GM21367 (cell line): Measurements from ENCODE around the gene CISD3.
"Not testable (repeated sequence)": the region's sequence is repeated elsewhere in the genome, so short reads cannot be mapped to it uniquely, and the experiment has no call there.

Experiments
- ATAC-seq: cut with Tn5 transposase; IDR thresholded peaks from one replicate; pipeline ENCODE4 v1.9.1; 2021; ENCODE audit not compliant: unreplicated experiment

CISD3 gene

GRCh38 chr17:38707678-38708351 is 22.3 kb upstream of the CISD3 start:
- ATAC-seq: no peak

DNA sequence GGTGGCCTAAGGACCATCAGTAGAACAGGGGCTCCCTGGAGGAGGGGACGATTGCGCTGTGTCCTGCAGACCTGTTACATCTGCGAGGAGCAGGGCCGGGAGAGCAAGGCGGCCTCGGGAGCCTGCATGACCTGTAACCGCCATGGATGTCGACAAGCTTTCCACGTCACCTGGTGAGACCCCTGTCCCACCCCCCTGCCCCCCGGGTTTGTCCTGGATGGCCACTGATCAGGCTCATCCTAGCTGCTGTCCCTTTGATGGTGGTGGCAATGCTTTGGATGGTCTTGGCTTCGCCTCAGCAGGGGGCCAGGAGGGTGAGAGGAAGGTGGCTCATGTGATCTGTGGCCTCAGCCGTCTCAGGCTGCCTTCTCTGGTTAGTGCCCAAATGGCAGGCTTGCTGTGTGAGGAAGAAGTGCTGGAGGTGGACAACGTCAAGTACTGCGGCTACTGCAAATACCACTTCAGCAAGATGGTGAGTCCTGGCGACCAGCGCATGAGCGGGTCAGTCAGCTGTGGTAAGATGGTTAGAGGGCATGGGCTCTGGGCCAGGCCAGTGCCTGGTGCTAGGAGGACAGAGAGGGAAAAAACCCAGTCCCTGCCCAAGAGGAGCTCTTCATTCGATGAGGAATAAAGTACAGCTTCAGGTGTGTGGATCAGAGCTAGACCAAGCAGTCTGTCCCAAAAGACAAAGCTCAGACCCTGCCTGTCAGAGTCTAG is 20.9 kb upstream of the CISD3 start:
- no peak for ATAC-seq

- no peak for ATAC-seq
Measured at GRCh38 chr17:38709864-38710603, 20.1 kb upstream of the CISD3 start.

DNA sequence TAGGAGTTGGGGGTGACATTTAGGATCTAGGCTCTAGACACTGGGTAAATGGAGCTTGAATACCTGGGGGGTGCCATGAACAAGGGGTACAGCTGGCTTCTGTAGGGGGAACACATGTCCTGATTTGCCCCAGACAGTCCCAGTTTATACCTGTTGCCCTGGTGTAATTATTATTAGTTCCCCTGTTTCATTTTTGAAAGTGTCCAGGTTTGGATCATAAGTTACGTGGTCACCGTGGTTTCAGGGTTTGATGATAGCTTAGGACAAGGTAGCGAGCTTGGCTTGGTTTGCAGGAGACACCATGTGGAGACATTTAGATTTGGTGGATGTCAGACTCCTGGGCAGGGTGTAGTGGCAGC is 19.6 kb upstream of the CISD3 start:
- ATAC-seq: no peak

DNA sequence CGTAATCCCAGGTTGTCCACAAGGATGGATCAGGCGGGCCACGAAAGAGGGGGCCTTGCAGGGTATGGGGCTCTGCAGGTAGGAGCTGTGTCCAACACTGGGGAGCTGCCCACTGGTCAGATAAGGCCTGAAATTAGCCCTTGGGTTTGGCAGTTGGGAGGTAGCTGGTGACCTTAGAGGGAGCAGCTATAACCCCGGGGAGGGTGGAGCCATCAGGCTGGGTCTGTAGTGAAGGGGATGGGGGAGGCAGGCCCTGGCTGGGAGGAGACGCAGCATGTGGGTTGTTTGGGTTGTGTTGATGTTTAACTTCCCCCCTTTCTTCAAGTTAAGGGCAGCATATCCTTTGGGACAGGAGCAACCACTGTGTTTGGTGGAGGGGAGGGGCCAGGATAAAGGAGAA is 19.2 kb upstream of the CISD3 start:
- no peak for ATAC-seq

GRCh38 chr17:38711792-38712571 is 18.2 kb upstream of the CISD3 start:
- ATAC-seq: no peak

DNA sequence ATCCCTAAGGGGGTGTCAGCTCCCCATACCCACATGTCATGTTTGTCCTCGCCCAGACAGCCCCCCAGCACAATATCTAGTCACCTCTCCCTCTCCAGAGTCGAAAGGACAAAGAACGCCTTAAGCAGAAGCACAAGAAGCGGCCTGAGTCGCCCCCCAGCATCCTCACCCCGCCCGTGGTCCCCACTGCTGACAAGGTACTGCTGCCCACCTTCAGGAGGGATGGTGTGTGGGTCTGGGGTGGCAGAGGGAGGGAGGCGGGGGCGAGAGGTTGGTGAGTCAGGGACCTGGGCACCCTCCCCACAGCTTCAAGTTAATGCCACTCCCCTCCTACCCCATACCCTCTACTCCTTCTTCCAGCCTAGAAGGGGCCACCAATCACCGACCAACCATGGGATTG is 17.5 kb upstream of the CISD3 start:
- ATAC-seq: no peak

DNA sequence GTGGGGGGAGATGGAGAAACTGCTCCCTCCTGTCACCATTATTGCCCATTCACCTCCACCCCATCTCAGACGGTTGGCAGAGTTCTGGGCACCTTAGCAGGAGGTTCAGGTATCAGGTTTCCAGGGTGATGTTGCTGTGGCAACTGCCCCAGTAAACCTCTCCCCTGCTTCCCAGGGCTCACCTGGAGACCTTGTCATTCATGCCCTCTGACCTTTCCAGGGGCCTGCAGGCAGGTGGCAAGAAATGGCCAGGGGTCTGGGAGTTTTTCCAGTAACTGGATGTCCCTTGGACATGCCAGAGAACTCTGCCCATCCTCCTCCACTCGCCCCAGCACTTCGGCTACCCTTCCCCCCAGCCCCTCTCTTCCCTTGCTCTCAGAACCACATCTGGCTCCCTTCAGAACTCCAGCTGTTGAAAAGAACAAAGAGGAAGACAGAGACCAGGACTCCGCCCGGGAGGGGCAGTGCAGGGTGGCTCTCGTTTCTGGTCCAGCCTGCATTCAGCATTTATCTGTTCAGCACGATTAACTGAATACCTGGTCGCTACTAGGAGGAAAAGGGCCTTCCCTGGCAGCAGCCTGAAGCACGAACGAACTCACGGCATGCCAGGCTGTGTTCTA is 16.6 kb upstream of the CISD3 start:
- no peak for ATAC-seq

- no peak for ATAC-seq
Measured at GRCh38 chr17:38715216-38715943, 14.8 kb upstream of the CISD3 start.

DNA sequence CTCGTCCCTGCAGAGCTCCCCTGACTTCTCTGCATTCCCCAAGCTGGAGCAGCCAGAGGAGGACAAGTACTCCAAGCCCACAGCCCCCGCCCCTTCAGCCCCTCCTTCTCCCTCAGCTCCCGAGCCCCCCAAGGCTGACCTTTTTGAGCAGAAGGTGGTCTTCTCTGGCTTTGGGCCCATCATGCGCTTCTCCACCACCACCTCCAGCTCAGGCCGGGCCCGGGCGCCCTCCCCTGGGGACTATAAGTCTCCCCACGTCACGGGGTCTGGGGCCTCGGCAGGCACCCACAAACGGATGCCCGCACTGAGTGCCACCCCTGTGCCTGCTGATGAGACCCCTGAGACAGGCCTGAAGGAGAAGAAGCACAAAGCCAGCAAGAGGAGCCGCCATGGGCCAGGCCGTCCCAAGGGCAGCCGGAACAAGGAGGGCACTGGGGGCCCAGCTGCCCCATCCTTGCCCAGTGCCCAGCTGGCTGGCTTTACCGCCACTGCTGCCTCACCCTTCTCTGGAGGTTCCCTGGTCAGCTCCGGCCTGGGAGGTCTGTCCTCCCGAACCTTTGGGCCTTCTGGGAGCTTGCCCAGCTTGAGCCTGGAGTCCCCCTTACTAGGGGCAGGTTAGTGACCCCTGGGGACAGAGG is 13.7 kb upstream of the CISD3 start:
- ATAC-seq: no peak

DNA sequence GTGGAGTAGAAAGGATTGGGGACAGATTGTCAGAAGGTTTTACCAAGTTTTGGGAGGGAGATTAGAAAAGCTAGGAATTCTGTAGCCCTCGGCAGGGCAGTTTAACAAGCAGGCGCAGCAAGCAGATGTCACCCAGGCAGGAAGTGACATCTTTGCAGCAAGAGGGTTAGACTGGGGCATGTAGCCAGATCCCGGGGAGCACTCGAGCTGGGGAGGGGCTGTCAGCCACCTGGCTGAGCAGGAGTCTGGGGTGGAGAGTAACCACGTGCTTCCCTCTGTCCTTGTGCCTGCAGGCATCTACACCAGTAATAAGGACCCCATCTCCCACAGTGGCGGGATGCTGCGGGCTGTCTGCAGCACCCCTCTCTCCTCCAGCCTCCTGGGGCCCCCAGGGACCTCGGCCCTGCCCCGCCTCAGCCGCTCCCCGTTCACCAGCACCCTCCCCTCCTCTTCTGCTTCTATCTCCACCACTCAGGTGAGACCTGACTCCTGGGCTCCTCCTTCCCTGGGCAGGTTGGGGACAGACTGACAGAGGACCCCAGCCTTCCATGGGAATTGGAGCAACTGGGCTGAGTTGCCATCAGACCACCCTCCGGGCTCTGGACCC is 12.9 kb upstream of the CISD3 start:
- no peak for ATAC-seq

- ATAC-seq: no peak
Measured at GRCh38 chr17:38719289-38719942, 10.7 kb upstream of the CISD3 start.

DNA sequence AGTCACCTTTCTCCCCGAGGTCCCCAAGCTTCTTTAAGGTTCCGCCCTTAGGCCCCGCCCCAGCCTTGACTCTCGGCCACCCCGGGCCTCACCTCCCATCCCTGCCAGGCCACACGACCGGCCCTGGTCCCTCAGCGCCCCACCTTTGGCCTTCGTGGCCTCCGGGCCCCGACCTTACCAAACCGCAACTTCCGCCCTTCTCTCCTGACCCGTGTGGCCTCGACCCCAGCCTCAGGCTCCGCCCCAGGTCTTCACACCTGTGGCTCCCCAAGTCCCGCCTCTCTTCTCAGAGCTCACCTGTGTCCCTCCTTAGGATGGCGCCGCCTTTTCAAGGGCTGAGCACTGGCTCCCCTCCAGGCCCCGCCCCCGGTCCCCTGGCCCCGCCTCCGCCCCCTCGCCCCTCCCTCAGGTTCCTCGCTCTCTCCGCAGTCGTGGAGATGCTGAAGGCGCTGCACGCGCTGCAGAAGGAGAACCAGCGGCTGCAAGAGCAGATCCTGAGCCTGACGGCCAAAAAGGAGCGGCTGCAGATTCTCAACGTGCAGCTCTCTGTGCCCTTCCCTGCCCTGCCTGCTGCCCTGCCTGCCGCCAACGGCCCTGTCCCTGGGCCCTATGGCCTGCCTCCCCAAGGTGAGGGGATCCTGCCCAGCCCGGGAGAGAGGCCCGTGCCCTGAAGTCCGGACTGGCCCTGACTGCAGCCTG is 10.0 kb upstream of the CISD3 start:
- ATAC-seq: no peak

DNA sequence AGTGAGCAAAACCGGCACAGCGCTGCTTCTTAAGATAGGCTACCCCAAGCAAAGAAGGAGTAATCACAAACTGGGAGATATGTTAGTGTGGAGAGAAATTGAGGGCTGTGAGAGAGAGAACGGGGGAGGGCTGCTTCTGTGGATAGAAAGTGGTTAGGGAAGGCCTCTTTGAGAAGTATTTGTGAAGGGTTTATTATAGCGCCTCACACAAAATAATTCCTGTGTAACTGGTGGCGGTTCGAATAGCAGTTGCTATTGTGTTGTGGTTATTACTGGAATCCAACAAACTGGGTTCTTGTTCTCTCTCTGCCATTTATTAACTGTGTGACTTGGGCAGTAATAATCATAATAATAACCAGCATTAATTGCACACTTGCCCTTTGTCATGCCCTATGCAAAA is 9.2 kb upstream of the CISD3 start:
- ATAC-seq: no peak

- no peak for ATAC-seq
Measured at GRCh38 chr17:38721802-38722201, 8.3 kb upstream of the CISD3 start.

- no peak for ATAC-seq
Measured at GRCh38 chr17:38724337-38724988, 5.7 kb upstream of the CISD3 start.

DNA sequence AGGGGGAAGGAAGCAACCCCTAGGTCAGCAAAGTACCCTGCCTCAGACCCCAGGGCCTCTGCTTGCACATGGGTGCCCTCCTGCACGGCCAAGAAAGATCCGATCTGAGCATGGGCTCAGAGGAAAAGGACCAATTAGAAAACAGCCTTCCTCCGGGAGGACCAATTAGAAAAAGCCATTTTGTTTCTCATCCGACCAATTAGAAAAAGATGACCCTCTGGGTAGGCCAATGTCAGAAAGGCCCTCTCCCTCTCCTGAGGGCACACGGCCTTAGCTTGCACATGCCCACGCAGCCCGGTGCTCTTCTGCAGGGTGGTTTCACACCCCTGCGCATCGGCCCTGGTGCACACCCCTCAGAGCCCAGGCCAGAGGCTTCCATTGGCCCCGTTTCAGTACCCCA is 5.1 kb upstream of the CISD3 start:
- no peak for ATAC-seq

DNA sequence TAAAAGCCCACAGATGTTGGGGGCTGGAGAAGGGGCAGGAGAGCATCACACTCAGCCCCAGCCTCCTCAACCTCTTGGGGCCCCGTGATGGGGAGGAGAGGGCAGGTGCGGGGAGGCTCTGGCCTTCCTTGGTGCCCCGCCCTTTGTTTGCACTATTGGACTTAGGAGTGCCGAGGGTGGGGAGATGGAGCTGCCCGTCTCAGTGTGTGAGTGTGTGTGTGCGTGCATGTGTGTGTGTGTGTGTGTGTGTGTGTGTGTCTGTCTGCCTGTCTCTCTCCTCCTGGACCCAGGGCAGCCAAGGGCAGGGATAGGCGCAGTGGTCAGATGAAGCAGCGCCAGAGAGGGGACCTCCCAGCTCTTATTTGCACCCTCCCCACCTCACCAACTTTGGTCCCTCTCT is 4.0 kb upstream of the CISD3 start:
- not testable (repeated sequence) for ATAC-seq
